K562 (cell line): Measurements from ENCODE around the gene TMA16. TPM values are rescaled to one million over a fixed set of nuclear protein-coding genes. Genes with fewer than 3 reads are reported as not detected.

ENCODE experiments used
- ATAC-seq: fragments of 200-7000 bp; cut with Tn5 transposase; 3 replicates; pipeline ENCODE4 v1.9.1; 2020; ENCODE audit warnings: moderate library complexity
- BruUV-seq: library from RNA; stranded (reverse); fragments of 400-500 nt; replicated peaks from 2 replicates; lab custom pipeline; 2021; lab: Mats Ljungman, UMichigan
- CTCF ChIA-PET: fragments of 300-600 bp; formaldehyde crosslinking; extraction: SDS; loops from one replicate; lab custom pipeline; 2021; ENCODE audit warnings: low intra/inter-chr PET ratio; lab: Yijun Ruan, JAX
- POLR2A ChIA-PET: fragments of 300-600, 350-650 bp; sonication (Branson Sonifier 250); formaldehyde crosslinking; extraction: SDS; loops from one replicate; lab custom pipeline; 2021; ENCODE audit warnings: antibody characterized with exemption, inconsistent platforms; lab: Yijun Ruan, JAX
- DNase-seq, 4 experiments: peaks; one replicate each; pipeline versions ENCODE4 v3.0.0 to v3.0.0-alpha.2; 2011 to 2018; ENCODE audit warnings: low spot score in 3 of 4, mixed read lengths in 3 of 4; ENCODE audit errors: extremely low read depth in 1 of 4
- FAIRE-seq: peaks from 2 replicates; lab custom pipeline; 2011; peaks lifted over from hg19 to GRCh38; lab: Jason Lieb, UNC
- H2AFZ ChIP-seq: 2 replicates; pipeline ENCODE4 v1.6.0; 2011; ENCODE audit warnings: low read depth, low read length, control low read depth, inconsistent platforms
- H3K27ac ChIP-seq: fragments of 200-600 bp; 3 replicates; pipeline ENCODE4 v1.8.0; 2011; ENCODE audit warnings: low read depth, mild to moderate bottlenecking, control low read depth, inconsistent platforms, low read length, moderate library complexity, mixed read lengths; ENCODE audit errors: extremely low read depth
- H3K27me3 ChIP-seq, 2 experiments: fragments of 300-600 bp in 1 of 2; 2 replicates in 1 of 2; 3 replicates in 1 of 2; pipeline versions ENCODE4 v1.6.0 to v1.8.0; 2011; ENCODE audit warnings: inconsistent platforms in 2 of 2, low read length in 2 of 2, mild to moderate bottlenecking in 1 of 2, mixed read lengths in 1 of 2, moderate library complexity in 1 of 2; ENCODE audit not compliant: control insufficient read depth in 2 of 2, insufficient read depth in 2 of 2
- H3K36me3 ChIP-seq: fragments of 300-600 bp; 3 replicates; pipeline ENCODE4 v1.8.0; 2011; ENCODE audit warnings: mild to moderate bottlenecking, low read length, inconsistent platforms; ENCODE audit not compliant: control insufficient read depth, insufficient read depth
- H3K4me1 ChIP-seq, 2 experiments: fragments of 200-600 bp in 1 of 2; replicated peaks in 1 of 2; 2 replicates in 1 of 2; 3 replicates in 1 of 2; pipeline versions ENCODE4 v1.5.1 to v1.8.0; 2011; ENCODE audit warnings: inconsistent platforms in 2 of 2, low read length in 2 of 2, mild to moderate bottlenecking in 1 of 2, mixed read lengths in 1 of 2, moderate library complexity in 1 of 2; ENCODE audit not compliant: control insufficient read depth in 2 of 2, insufficient read depth in 2 of 2
- H3K4me2 ChIP-seq: 2 replicates; pipeline ENCODE4 v1.6.1; 2011; ENCODE audit warnings: low read length, control low read depth, inconsistent platforms, mixed read lengths; ENCODE audit not compliant: insufficient read depth
- H3K4me3 ChIP-seq: fragments of 200-600 bp; sonication (generic), shearing (Covaris generic); 2 replicates; pipeline ENCODE4 v1.5.1; 2016; ENCODE audit warnings: control low read depth, inconsistent platforms
- H3K79me2 ChIP-seq: fragments of 200-600 bp; 3 replicates; pipeline ENCODE4 v1.8.0; 2011; ENCODE audit warnings: low read length, inconsistent platforms; ENCODE audit not compliant: control insufficient read depth, insufficient read depth
- H3K9ac ChIP-seq, 2 experiments: 2 replicates each; pipeline versions ENCODE4 v1.6.0 to v1.6.1; 2011; ENCODE audit warnings: low read depth in 2 of 2, low read length in 2 of 2, control low read depth in 1 of 2, inconsistent platforms in 1 of 2, mild to moderate bottlenecking in 1 of 2, mixed read lengths in 1 of 2; ENCODE audit not compliant: insufficient read depth in 1 of 2
- H3K9me1 ChIP-seq: one replicate; pipeline ENCODE4 v1.6.0; 2011; ENCODE audit warnings: inconsistent platforms, mild to moderate bottlenecking, low read length, moderate library complexity; ENCODE audit not compliant: control insufficient read depth, insufficient read depth
- H3K9me3 ChIP-seq: replicated peaks from 2 replicates; pipeline ENCODE4 v1.5.1; 2011; ENCODE audit warnings: low read depth, low read length, inconsistent platforms; ENCODE audit not compliant: control insufficient read depth, insufficient read depth
- H4K20me1 ChIP-seq: replicated peaks from 2 replicates; pipeline ENCODE4 v1.6.1; 2011; ENCODE audit warnings: low read length, inconsistent platforms, mixed read lengths; ENCODE audit not compliant: control insufficient read depth, insufficient read depth
- DNMT1 ChIP-seq: fragments of 450-650 bp; IDR thresholded peaks from 2 replicates; pipeline ENCODE4 v1.6.1; 2016; ENCODE audit warnings: antibody characterized with exemption, mild to moderate bottlenecking
- DPF2 ChIP-seq: fragments of 450-650 bp; IDR thresholded peaks from 2 replicates; pipeline ENCODE4 v1.6.1; 2016
- GTF2A2 ChIP-seq: IDR thresholded peaks from 2 replicates; pipeline ENCODE4 v1.6.1; 2016; ENCODE audit warnings: mild to moderate bottlenecking, missing genetic modification characterization, missing compliant biosample characterization
- HMG20A ChIP-seq: fragments of 450-650 bp; formaldehyde crosslinking; conservative IDR thresholded peaks from 2 replicates; pipeline ENCODE4 v1.4.0; 2020; ENCODE audit warnings: mild to moderate bottlenecking, mixed read lengths
- HSF4 ChIP-seq: fragments of 250-450 bp; sonication (Bioruptor Pico); IDR thresholded peaks from 2 replicates; pipeline ENCODE4 v2.1.2; 2022; ENCODE audit warnings: mild to moderate bottlenecking, moderate library complexity, borderline replicate concordance
- IRF2 ChIP-seq: sonication (generic); formaldehyde crosslinking; IDR thresholded peaks from 2 replicates; pipeline ENCODE4 v1.8.1; 2022; ENCODE audit warnings: mild to moderate bottlenecking, missing genetic modification reagents
- POU5F1 ChIP-seq: fragments of 150-350 bp; IDR thresholded peaks from 2 replicates; pipeline ENCODE4 v1.6.1; 2014; ENCODE audit warnings: borderline replicate concordance, low read length, low read depth, mild to moderate bottlenecking; ENCODE audit not compliant: partially characterized antibody
- RBM39 ChIP-seq: fragments of 200-400 bp; formaldehyde crosslinking; optimal IDR thresholded peaks from 2 replicates; pipeline ENCODE3; 2018; ENCODE audit warnings: low read depth, low read length
- SMAD3 ChIP-seq: fragments of 450-650 bp; formaldehyde crosslinking; conservative IDR thresholded peaks from 2 replicates; pipeline ENCODE4 v1.4.0; 2020; ENCODE audit warnings: mild to moderate bottlenecking
- SRSF3 ChIP-seq: fragments of 200-400 bp; formaldehyde crosslinking; IDR thresholded peaks from 2 replicates; pipeline ENCODE4 v1.6.1; 2016; ENCODE audit warnings: mild to moderate bottlenecking, low read length, moderate library complexity; ENCODE audit not compliant: insufficient read depth
- TCF7 ChIP-seq: sonication (generic); IDR thresholded peaks from 2 replicates; pipeline ENCODE4 v1.6.1; 2016; ENCODE audit warnings: antibody characterized with exemption, borderline replicate concordance
- TOE1 ChIP-seq, 2 experiments: fragments of 450-650 bp in 1 of 2; sonication (generic) in 1 of 2; formaldehyde crosslinking in 1 of 2; IDR thresholded peaks; 2 replicates each; pipeline versions ENCODE4 v1.7.1 to v1.8.0; 2016 to 2022; ENCODE audit warnings: borderline replicate concordance in 2 of 2, mild to moderate bottlenecking in 2 of 2, antibody characterized with exemption in 1 of 2, inconsistent platforms in 1 of 2, low read depth in 1 of 2, missing genetic modification reagents in 1 of 2, moderate library complexity in 1 of 2
- ZFX ChIP-seq: sonication (generic); formaldehyde crosslinking; IDR thresholded peaks from 2 replicates; pipeline ENCODE4 v1.8.0; 2022; ENCODE audit warnings: mild to moderate bottlenecking, missing genetic modification reagents, moderate library complexity
- ZNF12 ChIP-seq: sonication (generic); formaldehyde crosslinking; IDR thresholded peaks from 2 replicates; pipeline ENCODE4 v1.4.0; 2020; ENCODE audit warnings: mild to moderate bottlenecking, missing genetic modification reagents
- ZNF699 ChIP-seq: fragments of 250-450 bp; sonication (Bioruptor Pico); IDR thresholded peaks from 2 replicates; pipeline ENCODE4 v1.8.0; 2021; ENCODE audit warnings: mild to moderate bottlenecking, moderate library complexity; ENCODE audit not compliant: insufficient replicate concordance
- ZNF830 ChIP-seq: fragments of 250-450 bp; sonication (Bioruptor Pico); IDR thresholded peaks from 2 replicates; pipeline ENCODE4 v1.5.0; 2021; ENCODE audit warnings: mild to moderate bottlenecking
- WGBS: fragments of 100-300 bp; shearing (Covaris generic); methylation state at CpG from one replicate; pipeline ENCODE4 v1.1.6; 2016; ENCODE audit warnings: low coverage, mixed read lengths; ENCODE audit not compliant: insufficient coverage; ENCODE audit errors: missing lambda C conversion rate; 5-methylcytosine and 5-hydroxymethylcytosine counted together
- in situ Hi-C: fragments of 300-500 bp; cut with MboI; formaldehyde crosslinking; loops from 4 replicates; pipeline ENCODE4 v1.15.0; 2018; ENCODE audit warnings: inconsistent platforms, mixed read lengths
- intact Hi-C: fragments of 100-400 bp; cut with micrococcal nuclease; formaldehyde crosslinking; loops from 2 replicates; pipeline ENCODE4 v1.14.2; 2022
- polyA plus RNA-seq, 8 experiments: library from polyadenylated mRNA; depleted of rRNA in 4 of 8; stranded (reverse) in 5 of 8; unstranded in 3 of 8; fragments of >200 nt; fragmentation: Nextera tagmentation in 2 of 8; fragmentation: Illumina TruSeq in 1 of 8; extraction: Ambion mirVana in 2 of 8; extraction: Trizol in 1 of 8; gene quantifications; 2 replicates each; pipeline versions ENCODE4 v1.2.1 to v1.2.3, GENCODE V29; 2011 to 2014; ENCODE audit warnings: inconsistent platforms in 1 of 8, missing spikeins in 1 of 8
- total RNA-seq, 7 experiments: library from RNA; depleted of rRNA in 6 of 7; stranded (reverse); fragments of >200 nt in 6 of 7; fragmentation: Illumina TruSeq in 2 of 7; extraction: Trizol in 2 of 7; gene quantifications; 2 replicates each; pipeline versions ENCODE4 v1.2.1 to v1.2.3, GENCODE V29; 2011 to 2021; ENCODE audit warnings: low replicate concordance in 1 of 7
- TF ChIP-seq, protein P1 (sequence below): fragments of 450-650 bp; IDR thresholded peaks from 2 replicates; pipeline ENCODE4 v1.6.1; 2016; ENCODE audit warnings: borderline replicate concordance

Gene TMA16
- total and polyA plus RNA-seq, 9 of the 15 experiments (the other 6 are each of a cell fraction or from before 2014, with no cell fraction given) = 27.7 to 74.8 (median 66.6) TPM

- H3K9me3 ChIP-seq = no peaks in the 10 kb centered on the region
- H3K27me3 ChIP-seq = no peaks in the 10 kb centered on the region
- ChIA-PET POLR2A (no interaction called here), CTCF (no interaction called here)
- H3K27ac ChIP-seq = no peak overlapping the region
- no peaks in the 10 kb centered on the region for H3K4me1 ChIP-seq
- no peak for DNase-seq
- H3K36me3 ChIP-seq = no peaks in the 10 kb centered on the region
- no TSS peak for BruUV-seq
- H3K4me3 ChIP-seq = no peak overlapping the region
- FAIRE-seq = no peak
- TF ChIP-seq, protein P1, sequence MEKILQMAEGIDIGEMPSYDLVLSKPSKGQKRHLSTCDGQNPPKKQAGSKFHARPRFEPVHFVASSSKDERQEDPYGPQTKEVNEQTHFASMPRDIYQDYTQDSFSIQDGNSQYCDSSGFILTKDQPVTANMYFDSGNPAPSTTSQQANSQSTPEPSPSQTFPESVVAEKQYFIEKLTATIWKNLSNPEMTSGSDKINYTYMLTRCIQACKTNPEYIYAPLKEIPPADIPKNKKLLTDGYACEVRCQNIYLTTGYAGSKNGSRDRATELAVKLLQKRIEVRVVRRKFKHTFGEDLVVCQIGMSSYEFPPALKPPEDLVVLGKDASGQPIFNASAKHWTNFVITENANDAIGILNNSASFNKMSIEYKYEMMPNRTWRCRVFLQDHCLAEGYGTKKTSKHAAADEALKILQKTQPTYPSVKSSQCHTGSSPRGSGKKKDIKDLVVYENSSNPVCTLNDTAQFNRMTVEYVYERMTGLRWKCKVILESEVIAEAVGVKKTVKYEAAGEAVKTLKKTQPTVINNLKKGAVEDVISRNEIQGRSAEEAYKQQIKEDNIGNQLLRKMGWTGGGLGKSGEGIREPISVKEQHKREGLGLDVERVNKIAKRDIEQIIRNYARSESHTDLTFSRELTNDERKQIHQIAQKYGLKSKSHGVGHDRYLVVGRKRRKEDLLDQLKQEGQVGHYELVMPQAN = no peak
- TF ChIP-seq DPF2 (no peak), POU5F1 (no peak), DNMT1 (no peak), ZFX (CRISPR knock-in tag) (no peak), TCF7 (no peak), TOE1 (IDR thresholded peaks at IDR 0.05; ENCODE audit: borderline replicate concordance) (no peak), TOE1 (CRISPR knock-in tag; IDR thresholded peaks at IDR 0.05; ENCODE audit: borderline replicate concordance, low read depth) (no peak), RBM39 (no peak), SRSF3 (no peak), ZNF699 (CRISPR knock-in tag) (no peak), HMG20A (no peak), ZNF830 (CRISPR knock-in tag) (no peak), HSF4 (no peak), IRF2 (CRISPR knock-in tag) (no peak), GTF2A2 (no peak), SMAD3 (CRISPR knock-in tag) (no peak), ZNF12 (CRISPR knock-in tag) (no peak)
- H2AFZ ChIP-seq = no peak overlapping the region
- in situ Hi-C loops (loop anchor here (25.0 kb wide), 1 partner anchor 1171 kb away; no protein-coding TSS in a partner anchor), intact Hi-C loops (no loop called here)
- no peaks in the 10 kb centered on the region for H3K9me1 ChIP-seq
- H4K20me1 ChIP-seq = no peaks in the 10 kb centered on the region
- H3K79me2 ChIP-seq = no peaks in the 10 kb centered on the region
- WGBS = 0% methylated on average over 4 of the region's 4 CpGs
- ATAC-seq = no peak
- H3K9ac ChIP-seq = no peak overlapping the region
- H3K4me2 ChIP-seq = no peak overlapping the region
These were observed 71.8 kb downstream of the TMA16 start for GRCh38 chr4:163566257-163566796.
